Epithelial cell of proximal tubule (primary cell): Measurements from ENCODE around the gene EEIG1. TPM values are rescaled to one million over a fixed set of nuclear protein-coding genes. Genes with fewer than 3 reads are reported as not detected.

Source experiments
- DNase-seq: peaks from one replicate; pipeline ENCODE4 v3.0.0-alpha.2; 2011; ENCODE audit warnings: low read depth
- H3K4me3 ChIP-seq: 2 replicates; pipeline ENCODE4 v1.5.1; 2011; ENCODE audit warnings: low read depth, mild to moderate bottlenecking, low read length
- CTCF ChIP-seq: conservative IDR thresholded peaks from 2 replicates; pipeline ENCODE4 v1.5.1; 2012; ENCODE audit warnings: low read depth, mild to moderate bottlenecking, low read length
- total RNA-seq: library from RNA; depleted of rRNA; stranded (reverse); fragments of >200 nt; gene quantifications from 2 replicates; pipeline ENCODE4 v1.2.3, GENCODE V29; 2015

EEIG1 gene
- total RNA-seq, 1 donor from 2014 or later, result 5.0 TPM

- DNase-seq, result no peak
- no peak for TF ChIP-seq CTCF
- no peak overlapping the region for H3K4me3 ChIP-seq
These were observed 8.3 kb upstream of the EEIG1 start for GRCh38 chr9:127989094-127989493.

- peak; percentile 97 for DNase-seq
- TF ChIP-seq CTCF, result no peak
- H3K4me3 ChIP-seq, result no peak overlapping the region
These were observed 6.4 kb upstream of the EEIG1 start for GRCh38 chr9:127987103-127987614.

GRCh38 chr9:127985011-127985410, 4.2 kb upstream of the EEIG1 start:
- no peak overlapping the region for H3K4me3 ChIP-seq
- no peak for DNase-seq
- TF ChIP-seq CTCF, result no peak

GRCh38 chr9:127983847-127984289, 3.1 kb upstream of the EEIG1 start:
- no peak for TF ChIP-seq CTCF
- no peak for DNase-seq

GRCh38 chr9:127982912-127983311, 2.1 kb upstream of the EEIG1 start:
- H3K4me3 ChIP-seq, result no peak overlapping the region
- no peak for TF ChIP-seq CTCF
- no peak for DNase-seq

More at GRCh38 chr9:127983847-127984289, 3.1 kb upstream of the EEIG1 start:
- H3K4me3 ChIP-seq, result no peak overlapping the region

- DNase-seq, result no peak
- H3K4me3 ChIP-seq, result peak overlapping the region; percentile 57
- no peak for TF ChIP-seq CTCF
These were observed 851 bp upstream of the EEIG1 start for GRCh38 chr9:127981559-127982121.
